Nephron (organoid): ENCODE data around the gene ZNF764.
A peak's percentile ranks its signal among the peaks of the same experiment; 100 is the strongest.
"Not testable (repeated sequence)": the region's sequence is repeated elsewhere in the genome, so short reads cannot be mapped to it uniquely, and the experiment has no call there.

Source experiments
- H3K27ac Mint-ChIP-seq, 3 experiments: 2 replicates each; pipeline ENCODE4 v1.8.0; 2020; ENCODE audit warnings: mixed read lengths in 3 of 3, mild to moderate bottlenecking in 2 of 3, moderate library complexity in 1 of 3
- H3K27me3 Mint-ChIP-seq: 2 replicates; pipeline ENCODE4 v1.8.0; 2021; ENCODE audit warnings: low read depth, mild to moderate bottlenecking, moderate library complexity, mixed read lengths
- H3K36me3 Mint-ChIP-seq: 2 replicates; pipeline ENCODE4 v1.8.0; 2020; ENCODE audit warnings: low read depth, mixed read lengths
- H3K4me1 Mint-ChIP-seq: 2 replicates; pipeline ENCODE4 v1.8.0; 2020; ENCODE audit warnings: mixed read lengths
- H3K4me3 Mint-ChIP-seq, 3 experiments: 2 replicates each; pipeline ENCODE4 v1.8.0; 2020; ENCODE audit warnings: mild to moderate bottlenecking in 3 of 3, mixed read lengths in 3 of 3, moderate library complexity in 2 of 3
- H3K9me3 Mint-ChIP-seq: 2 replicates; pipeline ENCODE4 v1.8.0; 2020; ENCODE audit warnings: mixed read lengths
- TF ChIP-seq, protein P1 (sequence below), 3 experiments: fragments of 200-600 bp; sonication (generic); IDR thresholded peaks; one replicate each; pipeline ENCODE4 v1.5.0; 2021; ENCODE audit warnings: antibody characterized with exemption in 3 of 3; ENCODE audit not compliant: unreplicated experiment in 3 of 3

ZNF764 gene

DNA sequence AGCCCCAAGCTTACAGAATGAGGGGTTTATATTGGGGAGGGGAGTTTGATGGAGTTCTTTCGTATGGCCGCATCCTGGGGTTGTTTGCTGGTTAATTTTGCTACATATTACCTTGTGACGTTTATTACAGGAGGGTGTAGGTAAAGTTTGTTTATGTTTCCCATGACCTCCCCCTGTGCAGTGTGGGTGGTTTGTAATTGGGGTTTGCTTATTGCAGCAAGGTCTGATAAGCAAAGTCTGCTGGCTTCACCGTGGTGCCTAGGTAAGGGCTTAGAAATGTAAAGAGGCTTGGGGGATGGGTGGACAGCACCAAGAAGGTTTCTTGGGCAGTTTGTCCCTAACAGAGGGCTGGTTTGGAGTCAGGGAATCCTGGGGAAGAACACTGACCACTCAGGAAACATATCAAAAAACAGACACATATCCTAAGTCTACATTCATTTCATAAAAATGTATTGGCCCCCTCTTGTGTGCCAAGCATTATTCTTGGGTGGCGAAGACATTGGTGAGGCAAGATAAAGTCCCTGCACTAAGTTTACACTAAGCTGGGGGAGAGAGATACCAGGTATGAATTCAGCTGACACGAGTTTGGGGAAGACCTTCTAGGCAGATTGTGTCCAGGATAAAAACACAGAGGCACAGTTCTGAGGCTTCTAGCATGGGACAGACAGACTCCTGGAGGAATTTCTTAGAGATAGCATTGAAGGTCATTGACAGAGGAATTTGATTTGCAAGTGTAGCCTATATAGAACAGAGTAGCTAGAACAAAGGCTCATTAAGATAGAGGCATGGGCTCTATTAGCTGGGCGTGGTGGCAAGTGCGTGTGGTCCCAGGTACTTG is 9.5 kb downstream of the ZNF764 start:
- peak overlapping the region in 1 of 3 experiments; percentile 41 for H3K27ac Mint-ChIP-seq
- no peaks in the 10 kb centered on the region for H3K9me3 Mint-ChIP-seq
- peaks cover 4% of the 10 kb centered on the region for H3K4me1 Mint-ChIP-seq
- no peak overlapping the region for H3K4me3 Mint-ChIP-seq
- TF ChIP-seq, protein P1, sequence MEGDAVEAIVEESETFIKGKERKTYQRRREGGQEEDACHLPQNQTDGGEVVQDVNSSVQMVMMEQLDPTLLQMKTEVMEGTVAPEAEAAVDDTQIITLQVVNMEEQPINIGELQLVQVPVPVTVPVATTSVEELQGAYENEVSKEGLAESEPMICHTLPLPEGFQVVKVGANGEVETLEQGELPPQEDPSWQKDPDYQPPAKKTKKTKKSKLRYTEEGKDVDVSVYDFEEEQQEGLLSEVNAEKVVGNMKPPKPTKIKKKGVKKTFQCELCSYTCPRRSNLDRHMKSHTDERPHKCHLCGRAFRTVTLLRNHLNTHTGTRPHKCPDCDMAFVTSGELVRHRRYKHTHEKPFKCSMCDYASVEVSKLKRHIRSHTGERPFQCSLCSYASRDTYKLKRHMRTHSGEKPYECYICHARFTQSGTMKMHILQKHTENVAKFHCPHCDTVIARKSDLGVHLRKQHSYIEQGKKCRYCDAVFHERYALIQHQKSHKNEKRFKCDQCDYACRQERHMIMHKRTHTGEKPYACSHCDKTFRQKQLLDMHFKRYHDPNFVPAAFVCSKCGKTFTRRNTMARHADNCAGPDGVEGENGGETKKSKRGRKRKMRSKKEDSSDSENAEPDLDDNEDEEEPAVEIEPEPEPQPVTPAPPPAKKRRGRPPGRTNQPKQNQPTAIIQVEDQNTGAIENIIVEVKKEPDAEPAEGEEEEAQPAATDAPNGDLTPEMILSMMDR (IDR thresholded peaks at IDR 0.05; ENCODE audit: unreplicated experiment in 3 of 3): no peak
- peaks cover 18% of the 10 kb centered on the region for H3K36me3 Mint-ChIP-seq
- H3K27me3 Mint-ChIP-seq: peaks cover 3% of the 10 kb centered on the region

DNA sequence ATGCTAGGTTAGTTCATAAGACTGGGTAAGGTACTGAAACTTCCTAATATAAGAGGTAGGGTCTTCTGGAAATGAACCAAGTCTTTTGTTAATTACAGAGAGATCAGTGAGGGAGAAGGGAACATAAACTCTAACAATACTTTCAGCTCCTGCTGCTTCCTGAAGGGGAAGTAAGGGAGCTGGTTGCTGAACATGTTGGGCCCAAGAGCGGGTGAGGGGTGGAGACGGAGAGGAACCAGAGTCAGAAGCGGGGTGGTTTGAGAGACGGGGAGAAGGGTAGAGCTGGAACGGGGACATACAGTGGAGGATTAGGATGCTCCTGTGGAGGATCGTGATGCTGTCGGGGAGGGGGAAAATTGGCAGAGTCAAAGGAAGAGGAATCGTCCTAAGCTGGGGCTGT is 12.1 kb downstream of the ZNF764 start:
- H3K4me1 Mint-ChIP-seq: no peaks in the 10 kb centered on the region
- TF ChIP-seq, protein P1 (IDR thresholded peaks at IDR 0.05; ENCODE audit: unreplicated experiment in 3 of 3): no peak
- no peak overlapping the region for H3K4me3 Mint-ChIP-seq
- no peaks in the 10 kb centered on the region for H3K9me3 Mint-ChIP-seq
- H3K36me3 Mint-ChIP-seq: peaks cover 6% of the 10 kb centered on the region
- H3K27me3 Mint-ChIP-seq: peaks cover 3% of the 10 kb centered on the region
- peak overlapping the region in 1 of 3 experiments; percentile 45 for H3K27ac Mint-ChIP-seq

DNA sequence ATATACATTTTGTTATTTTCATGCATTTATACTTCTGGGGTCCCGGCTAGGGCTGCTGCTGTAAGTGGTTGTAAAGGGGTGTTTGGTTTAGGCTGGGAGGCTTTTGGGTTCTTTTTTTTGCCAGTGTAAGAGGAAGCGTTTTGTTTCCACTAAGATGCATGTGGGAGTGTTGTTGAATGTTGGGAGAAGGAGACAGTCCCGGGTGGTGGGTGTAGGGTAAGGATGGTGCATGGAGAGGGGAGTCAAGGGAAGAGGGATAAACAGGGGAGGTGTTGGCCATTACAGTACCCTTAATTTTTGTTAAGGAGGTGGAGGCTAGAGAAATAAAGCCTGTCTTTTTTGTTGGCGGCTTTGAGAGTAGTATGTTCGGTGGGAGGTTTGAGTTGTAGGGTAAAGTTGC is 15.1 kb downstream of the ZNF764 start:
- no peak overlapping the region for H3K4me3 Mint-ChIP-seq
- no peaks in the 10 kb centered on the region for H3K9me3 Mint-ChIP-seq
- no peaks in the 10 kb centered on the region for H3K36me3 Mint-ChIP-seq

DNA sequence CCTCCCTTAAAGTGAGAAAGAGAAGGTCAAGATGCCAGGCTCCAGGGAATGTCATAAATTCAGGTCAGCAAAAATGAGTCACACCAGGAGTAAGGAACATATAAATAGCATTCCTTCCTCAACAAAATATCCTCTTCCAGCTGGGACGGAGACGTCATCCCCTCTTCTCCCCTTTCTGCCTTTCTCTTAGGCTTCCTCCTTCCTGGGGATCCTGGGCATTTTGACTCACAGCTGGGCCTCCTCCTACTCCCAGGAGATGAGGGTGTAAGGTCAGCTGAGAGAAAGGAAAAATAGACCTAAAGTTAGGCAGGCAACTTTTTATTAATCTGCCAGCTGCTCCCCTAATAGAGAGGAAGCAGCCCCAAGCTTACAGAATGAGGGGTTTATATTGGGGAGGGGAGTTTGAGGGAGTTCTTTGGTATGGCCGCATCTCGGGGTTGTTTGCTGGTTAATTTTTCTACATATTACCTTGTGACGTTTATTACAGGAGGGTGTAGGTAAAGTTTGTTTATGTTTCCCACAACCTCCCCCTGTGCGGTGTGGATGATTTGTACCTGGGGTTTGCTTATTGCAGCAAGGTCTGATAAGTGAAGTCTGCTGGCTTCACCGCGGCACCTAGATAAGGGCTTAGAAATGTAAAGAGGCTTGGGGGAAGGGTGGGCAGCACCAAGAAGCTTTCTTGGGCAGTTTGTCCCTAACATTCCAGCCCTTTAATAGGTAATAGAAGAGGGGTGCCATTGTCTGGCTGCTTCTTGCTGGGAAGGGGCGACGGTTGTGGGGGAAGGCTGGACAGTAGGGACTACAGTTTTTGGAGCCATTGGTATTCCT is 16.5 kb downstream of the ZNF764 start:
- H3K9me3 Mint-ChIP-seq: no peaks in the 10 kb centered on the region
- TF ChIP-seq, protein P1 (IDR thresholded peaks at IDR 0.05; ENCODE audit: unreplicated experiment in 3 of 3): no peak
- H3K27me3 Mint-ChIP-seq: no peaks in the 10 kb centered on the region
- H3K36me3 Mint-ChIP-seq: peaks cover 5% of the 10 kb centered on the region
- H3K4me3 Mint-ChIP-seq: no peak overlapping the region
- H3K4me1 Mint-ChIP-seq: peaks cover 3% of the 10 kb centered on the region
- H3K27ac Mint-ChIP-seq: no peak overlapping the region

More for the DNA sequence above, 15.1 kb downstream of the ZNF764 start:
- Mint-ChIP-seq H3K4me1 (no peaks in the 10 kb centered on the region), H3K27me3 (peaks cover 2% of the 10 kb centered on the region), H3K27ac (no peak overlapping the region)
- TF ChIP-seq, protein P1 (IDR thresholded peaks at IDR 0.05; ENCODE audit: unreplicated experiment in 3 of 3): no peak

DNA sequence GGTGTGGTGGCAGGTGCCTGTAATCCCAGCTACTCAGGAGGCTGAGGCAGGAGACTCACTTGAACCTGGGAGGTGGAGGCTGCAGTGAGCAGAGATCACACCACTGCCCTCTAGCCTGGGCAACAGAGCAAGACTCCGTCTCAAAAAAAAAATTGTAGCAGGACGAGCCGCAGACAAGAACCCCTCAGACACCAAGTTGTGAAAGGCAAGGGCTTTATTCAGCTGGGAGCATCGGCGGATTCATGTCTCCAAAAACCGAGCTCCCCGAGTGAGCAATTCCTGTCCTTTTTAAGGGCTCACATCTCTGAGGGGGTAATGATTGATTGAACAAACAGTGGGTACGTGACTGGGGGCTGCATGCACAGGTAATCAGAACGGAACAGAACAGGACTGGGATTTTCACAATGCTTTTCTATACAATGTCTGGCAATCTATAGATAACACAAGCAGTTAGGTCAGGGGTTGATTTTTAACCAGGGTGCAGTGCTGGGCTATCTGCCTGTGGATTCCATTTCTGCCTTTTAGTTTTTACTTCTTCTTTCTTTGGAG is 17.2 kb downstream of the ZNF764 start:
- H3K4me3 Mint-ChIP-seq, H3K27ac Mint-ChIP-seq, H3K4me1 Mint-ChIP-seq, H3K9me3 Mint-ChIP-seq, H3K36me3 Mint-ChIP-seq, H3K27me3 Mint-ChIP-seq: not testable (repeated sequence)

DNA sequence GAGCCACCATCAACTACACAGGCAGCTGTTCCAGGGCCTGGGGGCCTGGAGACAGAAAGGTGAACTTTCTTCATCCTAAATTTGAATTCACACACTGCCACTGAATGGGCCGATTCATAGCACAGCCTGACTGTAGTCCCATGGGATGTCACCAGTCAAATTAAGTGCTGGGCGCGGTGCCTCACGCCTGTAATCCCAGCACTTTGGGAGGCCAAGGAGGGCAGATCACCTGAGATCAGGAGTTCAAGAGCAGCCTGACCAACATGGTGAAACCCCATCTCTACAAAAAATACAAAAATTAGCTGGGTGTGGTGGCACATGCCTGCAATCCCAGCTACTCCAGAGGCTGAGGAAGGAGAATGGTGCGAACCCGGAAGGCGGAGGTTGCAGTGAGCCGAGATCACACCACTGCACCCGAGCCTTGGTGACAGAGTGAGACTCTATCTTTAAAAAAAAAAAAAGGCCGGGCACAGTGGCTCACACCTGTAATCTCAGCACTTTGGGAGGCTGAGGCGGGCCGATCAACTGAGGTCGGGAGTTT is 18.1 kb downstream of the ZNF764 start:
- not testable (repeated sequence) for H3K27me3 Mint-ChIP-seq, H3K36me3 Mint-ChIP-seq, H3K9me3 Mint-ChIP-seq, H3K4me3 Mint-ChIP-seq
- Mint-ChIP-seq H3K27ac (peak overlapping the region in 1 of 3 experiments; percentile 52), H3K4me1 (peaks cover 17% of the 10 kb centered on the region)
